PFSK-1 (cell line): ENCODE measurements around the gene VAV2.

ENCODE experiments used
- POLR2AphosphoS5 ChIP-seq: IDR thresholded peaks from 2 replicates; pipeline ENCODE4 v1.6.1; 2012; ENCODE audit warnings: low read depth, mild to moderate bottlenecking, control low read depth, low read length, moderate library complexity
- REST ChIP-seq, 2 experiments: IDR thresholded peaks; 2 replicates each; pipeline versions ENCODE4 v1.6.1 to v1.8.0; 2011 to 2012; ENCODE audit warnings: low read depth in 2 of 2, low read length in 2 of 2, control low read depth in 1 of 2, inconsistent platforms in 1 of 2, mild to moderate bottlenecking in 1 of 2, moderate library complexity in 1 of 2; ENCODE audit not compliant: insufficient read depth in 1 of 2
- SIN3A ChIP-seq: IDR thresholded peaks from 2 replicates; pipeline ENCODE4 v1.6.1; 2012; ENCODE audit warnings: mild to moderate bottlenecking, low read length, moderate library complexity, borderline replicate concordance; ENCODE audit not compliant: insufficient read depth
- TAF1 ChIP-seq: IDR thresholded peaks from 2 replicates; pipeline ENCODE4 v1.6.1; 2012; ENCODE audit warnings: low read length, control low read depth, borderline replicate concordance; ENCODE audit not compliant: insufficient read depth

- TF ChIP-seq TAF1 (no peak), POLR2AphosphoS5 (no peak), REST (IDR thresholded peaks at IDR 0.05; ENCODE audit: insufficient read depth in 1 of 2, low read depth in 2 of 2, low read length in 2 of 2) (no peak), SIN3A (no peak)
These were observed 256.2 kb downstream of the VAV2 start for GRCh38 chr9:133735931-133736330.
